ENCODE data around the gene AMPH. TPM values are rescaled to one million over a fixed set of nuclear protein-coding genes. Genes with fewer than 3 reads are reported as not detected.

Gene AMPH
- total and polyA plus RNA-seq, 9 of the 15 experiments (the other 6 are each of a cell fraction or from before 2014, with no cell fraction given) = 0.03 to 0.35 TPM; not detected in 7

DNA sequence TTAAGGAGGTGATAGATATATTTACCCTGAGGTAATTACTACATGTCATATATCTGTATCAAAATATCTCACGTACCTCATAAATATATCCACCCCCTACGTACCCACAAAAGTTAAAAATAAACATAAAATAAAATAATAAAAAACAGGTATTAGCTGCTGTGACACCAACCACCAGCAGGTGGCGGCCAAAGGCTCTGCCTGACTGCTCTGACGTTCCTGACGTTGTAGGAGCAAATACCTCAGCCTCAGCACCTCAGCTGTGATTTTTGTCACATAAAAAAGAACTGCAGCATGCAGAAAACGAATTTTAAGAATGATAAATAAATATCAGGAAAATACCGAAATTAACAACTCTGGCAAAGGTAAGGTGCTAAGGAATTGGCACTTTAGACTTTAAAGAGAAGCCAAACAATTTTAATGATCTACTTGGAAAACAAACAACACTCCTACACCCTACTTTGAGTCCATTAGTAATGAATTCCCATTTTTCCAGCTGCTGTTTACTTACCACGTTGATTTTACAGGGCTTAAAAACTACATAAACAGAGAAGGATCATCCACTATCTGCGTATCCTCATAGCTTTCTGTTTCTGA lies 232.3 kb downstream of the AMPH start (continued):
- peak; percentile 78 to 91 (median 78) for TF ChIP-seq CTCF (IDR thresholded peaks at IDR 0.05 in 2 of 3, conservative IDR thresholded peaks at IDR 0.05 in 1 of 3; ENCODE audit: insufficient read depth in 2 of 3, low read depth in 1 of 3, low read length in 3 of 3)
- peak; percentile 67 to 70 for TF ChIP-seq RAD21 (CRISPR knock-in tag; conservative IDR thresholded peaks at IDR 0.05 in 1 of 2, IDR thresholded peaks at IDR 0.05 in 1 of 2)
- TF ChIP-seq NCOA2 (IDR thresholded peaks at IDR 0.05; ENCODE audit: partially characterized antibody in 2 of 2) = no peak
- TF ChIP-seq ARNT (IDR thresholded peaks at IDR 0.05) = no peak
- no peak for TF ChIP-seq ZFX (CRISPR knock-in tag; IDR thresholded peaks at IDR 0.05)
- TF ChIP-seq ATF1 (CRISPR knock-in tag; IDR thresholded peaks at IDR 0.05) = no peak
- TF ChIP-seq ATF1 (tag; IDR thresholded peaks at IDR 0.05) = peak; percentile 62
- TF ChIP-seq CREM (IDR thresholded peaks at IDR 0.05; ENCODE audit: low read depth) = peak; percentile 66
- peak; percentile 37; the same call in 1 of the 2 replicates for TF ChIP-seq SMC3 (conservative IDR thresholded peaks at IDR 0.05; ENCODE audit: insufficient read depth, low read depth, low read length)
- no peak for TF ChIP-seq TRIM25 (IDR thresholded peaks at IDR 0.05; ENCODE audit: borderline replicate concordance)

All from K562 (cell line).